HG03439 (cell line): ENCODE measurements around the gene AGK.

Source experiments
- ATAC-seq: cut with Tn5 transposase; IDR thresholded peaks from one replicate; pipeline ENCODE4 v1.9.1; 2021; ENCODE audit warnings: mild to moderate bottlenecking, moderate library complexity; ENCODE audit not compliant: unreplicated experiment

Gene AGK

GRCh38 chr7:141551094-141551781 is at the start of gene AGK:
Gene AGK, plus strand, starts transcription at chr7:141551410. Its CDS starts 4,057 bp downstream, at chr7:141555467.
- ATAC-seq: peak; percentile 82

- no peak for ATAC-seq
Observed at GRCh38 chr7:141501451-141501850, 49.8 kb upstream of the AGK start.

- no peak for ATAC-seq
Observed at GRCh38 chr7:141511316-141511675, 39.9 kb upstream of the AGK start.

GRCh38 chr7:141511676-141512396 is 39.4 kb upstream of the AGK start:
- ATAC-seq: no peak

GRCh38 chr7:141512597-141512996 is 38.6 kb upstream of the AGK start:
- no peak for ATAC-seq

GRCh38 chr7:141513720-141514119 is 37.5 kb upstream of the AGK start:
- no peak for ATAC-seq

GRCh38 chr7:141515941-141516340 is 35.3 kb upstream of the AGK start:
- ATAC-seq: no peak

- no peak for ATAC-seq
Observed at GRCh38 chr7:141519623-141520022, 31.6 kb upstream of the AGK start.

- no peak for ATAC-seq
Observed at GRCh38 chr7:141522657-141523342, 28.4 kb upstream of the AGK start.

- no peak for ATAC-seq
Observed at GRCh38 chr7:141525973-141526514, 25.2 kb upstream of the AGK start.

- no peak for ATAC-seq
Observed at GRCh38 chr7:141527076-141527475, 24.1 kb upstream of the AGK start.

- ATAC-seq: no peak
Observed at GRCh38 chr7:141528399-141528798, 22.8 kb upstream of the AGK start.

GRCh38 chr7:141533149-141533949 is 17.9 kb upstream of the AGK start:
- ATAC-seq: no peak

- no peak for ATAC-seq
Observed at GRCh38 chr7:141534757-141535737, 16.2 kb upstream of the AGK start.

- no peak for ATAC-seq
Observed at GRCh38 chr7:141537906-141538305, 13.3 kb upstream of the AGK start.

- no peak for ATAC-seq
Observed at GRCh38 chr7:141541375-141541774, 9.8 kb upstream of the AGK start.

- ATAC-seq: no peak
Observed at GRCh38 chr7:141544831-141545230, 6.4 kb upstream of the AGK start.

- ATAC-seq: no peak
Observed at GRCh38 chr7:141549582-141549981, 1.6 kb upstream of the AGK start.

GRCh38 chr7:141550386-141551093 is 670 bp upstream of the AGK start:
- peak; percentile 9 for ATAC-seq
